ENCODE results near the gene SYTL4.

DNA sequence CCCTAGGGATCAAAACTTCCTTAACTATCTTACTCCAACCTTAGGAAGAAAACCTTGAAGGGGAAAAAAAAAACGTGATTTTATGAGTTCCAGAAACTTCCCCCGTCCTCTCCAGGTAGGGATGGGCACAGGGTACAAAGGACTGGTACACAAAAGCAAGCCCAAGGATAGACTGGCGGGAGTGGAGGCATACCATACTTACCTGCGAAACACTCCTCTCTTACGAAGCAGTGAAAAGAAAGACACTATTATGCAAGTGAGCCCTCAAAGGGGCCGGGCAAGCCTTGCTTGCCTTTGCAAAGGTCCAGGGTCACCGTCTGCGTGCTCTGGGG, 96.0 kb downstream of the SYTL4 start:
- TF ChIP-seq CTCF (IDR thresholded peaks at IDR 0.05 in 4 of 5, conservative IDR thresholded peaks at IDR 0.05 in 1 of 5) = no peak
- TF ChIP-seq POLR2A (IDR thresholded peaks at IDR 0.05) = no peak
